Neuronal stem cell (in vitro differentiated cells): Measurements from ENCODE around the gene AGBL4.

Experiments
- DNase-seq: peaks from one replicate; pipeline ENCODE4 v3.0.0-alpha.2; 2013; ENCODE audit warnings: low spot score
- H2AFZ ChIP-seq: one replicate; pipeline ENCODE4 v1.6.1; 2013; ENCODE audit warnings: mild to moderate bottlenecking, low read length, inconsistent platforms
- H2AK5ac ChIP-seq: 2 replicates; pipeline ENCODE4 v1.6.1; 2013; ENCODE audit warnings: low read depth, mild to moderate bottlenecking, inconsistent platforms, low read length, moderate library complexity, mixed read lengths
- H2BK120ac ChIP-seq: 2 replicates; pipeline ENCODE4 v1.6.1; 2013; ENCODE audit warnings: low read depth, mild to moderate bottlenecking, inconsistent platforms, low read length, moderate library complexity, mixed read lengths
- H2BK12ac ChIP-seq: one replicate; pipeline ENCODE4 v1.6.1; 2013; ENCODE audit warnings: low read length, inconsistent platforms
- H2BK15ac ChIP-seq: 2 replicates; pipeline ENCODE4 v1.6.1; 2013; ENCODE audit warnings: mild to moderate bottlenecking, low read length, inconsistent platforms, mixed read lengths
- H2BK5ac ChIP-seq: one replicate; pipeline ENCODE4 v1.6.1; 2013; ENCODE audit warnings: inconsistent platforms, mild to moderate bottlenecking, low read length, moderate library complexity
- H3K14ac ChIP-seq: one replicate; pipeline ENCODE4 v1.6.1; 2013; ENCODE audit warnings: low read length, inconsistent platforms
- H3K18ac ChIP-seq: 2 replicates; pipeline ENCODE4 v1.6.1; 2013; ENCODE audit warnings: low read length, inconsistent platforms
- H3K23ac ChIP-seq: 2 replicates; pipeline ENCODE4 v1.6.1; 2013; ENCODE audit warnings: low read depth, mild to moderate bottlenecking, mixed read lengths, low read length, inconsistent platforms; ENCODE audit not compliant: poor library complexity
- H3K27ac ChIP-seq: replicated peaks from 3 replicates; pipeline ENCODE4 v1.5.1; 2013; ENCODE audit warnings: low read length, inconsistent platforms
- H3K27me3 ChIP-seq, 3 experiments: 2 replicates each; pipeline ENCODE4 v1.6.1; 2013; ENCODE audit warnings: low read length in 3 of 3, mild to moderate bottlenecking in 2 of 3, inconsistent platforms in 1 of 3, low read depth in 1 of 3, mixed read lengths in 1 of 3, moderate library complexity in 1 of 3; ENCODE audit not compliant: control insufficient read depth in 3 of 3, insufficient read depth in 3 of 3
- H3K36me3 ChIP-seq, 2 donors: replicated peaks in 1 of 2; 2 replicates each; pipeline ENCODE4 v1.6.1; 2013; ENCODE audit warnings: low read length in 2 of 2; ENCODE audit not compliant: control insufficient read depth in 2 of 2, insufficient read depth in 2 of 2
- H3K4ac ChIP-seq: 2 replicates; pipeline ENCODE4 v1.6.1; 2013; ENCODE audit warnings: inconsistent platforms, mild to moderate bottlenecking, low read length, moderate library complexity
- H3K4me1 ChIP-seq, 2 donors: 1 replicate in 1 of 2; 2 replicates in 1 of 2; pipeline ENCODE4 v1.6.1; 2013; ENCODE audit warnings: low read length in 2 of 2, low read depth in 1 of 2; ENCODE audit not compliant: control insufficient read depth in 2 of 2, insufficient read depth in 1 of 2
- H3K4me2 ChIP-seq: one replicate; pipeline ENCODE4 v1.6.1; 2013; ENCODE audit warnings: mild to moderate bottlenecking, low read length, inconsistent platforms; ENCODE audit not compliant: insufficient read depth, poor library complexity, severe bottlenecking
- H3K4me3 ChIP-seq, 2 donors: 2 replicates each; pipeline ENCODE4 v1.5.1; 2013; ENCODE audit warnings: low read length in 2 of 2, mild to moderate bottlenecking in 2 of 2, inconsistent platforms in 1 of 2, moderate library complexity in 1 of 2
- H3K79me1 ChIP-seq: one replicate; pipeline ENCODE4 v1.6.1; 2013; ENCODE audit warnings: low read depth, mild to moderate bottlenecking, inconsistent platforms, low read length, moderate library complexity
- H3K9ac ChIP-seq: one replicate; pipeline ENCODE4 v1.6.1; 2013; ENCODE audit warnings: mild to moderate bottlenecking, low read depth, low read length, inconsistent platforms; ENCODE audit not compliant: poor library complexity
- H3K9me3 ChIP-seq, 2 donors: replicated peaks in 1 of 2; 2 replicates each; pipeline versions ENCODE3 to v1.6.1; 2013; ENCODE audit warnings: low read length in 2 of 2, mild to moderate bottlenecking in 2 of 2, inconsistent platforms in 1 of 2, low read depth in 1 of 2, mixed read lengths in 1 of 2, moderate library complexity in 1 of 2; ENCODE audit not compliant: control insufficient read depth in 2 of 2, insufficient read depth in 1 of 2
- H4K8ac ChIP-seq: one replicate; pipeline ENCODE4 v1.6.1; 2013; ENCODE audit warnings: low read depth, mild to moderate bottlenecking, inconsistent platforms, low read length, moderate library complexity
- H4K91ac ChIP-seq: one replicate; pipeline ENCODE4 v1.6.1; 2013; ENCODE audit warnings: low read length, low read depth, mild to moderate bottlenecking, inconsistent platforms; ENCODE audit not compliant: poor library complexity
- WGBS, 2 donors: extraction: QIAGEN DNeasy Blood & Tissue Kit; methylation state at CpG; one replicate each; pipeline ENCODE4 v1.1.7; 2013; ENCODE audit warnings: missing lambda C conversion rate in 2 of 2, mixed read lengths in 1 of 2; ENCODE audit not compliant: insufficient read length in 2 of 2, insufficient replicate concordance in 1 of 2; ENCODE audit errors: extremely low coverage in 2 of 2; 5-methylcytosine and 5-hydroxymethylcytosine counted together

AGBL4 gene

GRCh38 chr1:48730164-48730910 lies 1293.4 kb downstream of the AGBL4 start:
- Histone ChIP-seq H2BK12ac (no peak overlapping the region), H3K9ac (no peak overlapping the region), H3K14ac (no peak overlapping the region), H4K91ac (no peak overlapping the region), H3K4me2 (no peak overlapping the region), H3K27ac (no peak overlapping the region), H3K79me1 (no peaks in the 10 kb centered on the region), H2BK15ac (no peak overlapping the region), H2BK5ac (no peak overlapping the region), H3K36me3 (peaks cover 28 to 86% of the 10 kb centered on the region in 2 donors), H2BK120ac (no peak overlapping the region), H2AFZ (no peak overlapping the region), H3K4me1 (peaks cover 0 to 3% of the 10 kb centered on the region in 2 donors), H3K9me3 (no peaks in the 10 kb centered on the region), H2AK5ac (no peak overlapping the region), H3K23ac (no peak overlapping the region), H3K4me3 (no peak overlapping the region), H4K8ac (no peak overlapping the region), H3K18ac (no peak overlapping the region), H3K27me3 (no peaks in the 10 kb centered on the region), H3K4ac (no peak overlapping the region)
- no CpG with 5 or more reads among the region's 10 CpGs for WGBS, 2 donors
- DNase-seq, result no peak

- H2AFZ ChIP-seq, result no peak overlapping the region
- H3K14ac ChIP-seq, result no peak overlapping the region
- H3K4ac ChIP-seq, result no peak overlapping the region
- no peaks in the 10 kb centered on the region for H3K79me1 ChIP-seq
- no peak overlapping the region for H4K91ac ChIP-seq
- no peaks in the 10 kb centered on the region for H3K9me3 ChIP-seq
- H3K27me3 ChIP-seq, result no peaks in the 10 kb centered on the region
- H2BK12ac ChIP-seq, result no peak overlapping the region
- WGBS, 2 donors, result no CpG with 5 or more reads among the region's 2 CpGs
- H3K4me1 ChIP-seq, result no peaks in the 10 kb centered on the region
- no peak overlapping the region for H2BK15ac ChIP-seq
- no peak for DNase-seq
- no peak overlapping the region for H3K4me2 ChIP-seq
- H2AK5ac ChIP-seq, result no peak overlapping the region
- H3K27ac ChIP-seq, result no peak overlapping the region
- H4K8ac ChIP-seq, result no peak overlapping the region
- H3K18ac ChIP-seq, result no peak overlapping the region
- H3K36me3 ChIP-seq, result peaks cover 16 to 69% of the 10 kb centered on the region in 2 donors
- H2BK5ac ChIP-seq, result no peak overlapping the region
- H3K4me3 ChIP-seq, result no peak overlapping the region
- no peak overlapping the region for H2BK120ac ChIP-seq
- no peak overlapping the region for H3K23ac ChIP-seq
- no peak overlapping the region for H3K9ac ChIP-seq
These were observed 1295.2 kb downstream of the AGBL4 start for GRCh38 chr1:48728584-48728983.

DNA sequence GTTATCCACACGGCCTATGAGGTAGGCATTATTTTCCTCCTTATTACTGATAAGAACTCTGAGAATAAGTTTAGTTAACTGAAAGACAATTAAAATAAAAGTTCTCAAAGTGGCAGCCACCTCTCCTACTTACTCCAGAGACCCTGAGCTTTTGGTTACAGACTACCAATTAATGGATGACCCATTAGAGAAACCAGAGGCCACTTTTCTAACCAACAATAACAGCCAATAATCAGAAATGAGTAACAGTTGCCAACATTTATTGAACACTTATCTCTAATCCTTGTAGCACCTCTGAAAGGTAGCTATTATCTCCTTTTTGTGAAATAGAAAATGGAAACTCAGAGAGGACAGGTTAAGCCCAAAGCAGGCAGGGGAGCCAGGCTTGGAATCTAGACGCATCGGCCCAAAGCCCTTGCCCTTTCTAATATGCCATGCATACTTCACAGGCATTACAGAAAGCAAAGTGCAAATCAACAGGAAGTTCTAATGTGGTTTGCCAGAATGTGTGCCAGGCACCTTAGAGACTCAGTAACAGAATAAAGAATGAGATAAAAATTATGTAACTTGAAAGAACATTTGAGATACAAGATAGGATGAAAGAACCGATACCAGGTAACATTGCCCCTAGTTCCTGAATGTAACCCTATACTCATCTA lies 1297.1 kb downstream of the AGBL4 start:
- no peak overlapping the region for H2BK15ac ChIP-seq
- no peak overlapping the region for H4K91ac ChIP-seq
- no peak overlapping the region for H3K9ac ChIP-seq
- no peak overlapping the region for H3K4me2 ChIP-seq
- H2AFZ ChIP-seq, result no peak overlapping the region
- H3K14ac ChIP-seq, result no peak overlapping the region
- H3K27ac ChIP-seq, result no peak overlapping the region
- H3K27me3 ChIP-seq, result no peaks in the 10 kb centered on the region
- no peak overlapping the region for H2AK5ac ChIP-seq
- H2BK120ac ChIP-seq, result no peak overlapping the region
- no peak overlapping the region for H4K8ac ChIP-seq
- H3K4me3 ChIP-seq, result no peak overlapping the region
- no peak overlapping the region for H2BK12ac ChIP-seq
- no peaks in the 10 kb centered on the region for H3K4me1 ChIP-seq
- no peak overlapping the region for H3K18ac ChIP-seq
- peaks cover 8 to 50% of the 10 kb centered on the region in 2 donors for H3K36me3 ChIP-seq
- H3K4ac ChIP-seq, result no peak overlapping the region
- no peaks in the 10 kb centered on the region for H3K79me1 ChIP-seq
- H3K9me3 ChIP-seq, result no peaks in the 10 kb centered on the region
- H3K23ac ChIP-seq, result no peak overlapping the region
- no peak overlapping the region for H2BK5ac ChIP-seq
- no CpG with 5 or more reads among the region's 4 CpGs for WGBS, 2 donors
- no peak for DNase-seq

DNA sequence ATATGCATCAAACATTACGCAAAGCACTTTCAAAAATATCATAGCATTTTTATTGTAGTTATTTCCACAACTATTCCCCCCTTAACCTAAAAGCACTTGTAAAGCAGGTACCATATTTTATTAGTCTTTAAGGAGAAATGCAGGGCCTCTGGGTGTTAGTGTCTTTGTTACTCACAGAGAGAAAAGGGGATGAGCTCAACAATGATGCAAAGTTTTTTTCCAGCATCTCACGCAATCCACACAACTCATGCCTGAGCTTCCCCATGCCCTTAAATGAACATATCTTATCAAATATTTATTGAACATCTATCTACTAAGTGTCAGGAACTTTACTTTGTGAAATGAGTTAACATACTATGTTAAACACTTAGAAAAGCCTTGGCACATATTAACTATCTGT lies 1297.6 kb downstream of the AGBL4 start:
- Histone ChIP-seq H2AFZ (no peak overlapping the region), H3K27ac (no peak overlapping the region), H3K18ac (no peak overlapping the region), H3K4me1 (no peaks in the 10 kb centered on the region), H4K91ac (no peak overlapping the region), H3K9me3 (no peaks in the 10 kb centered on the region), H3K14ac (no peak overlapping the region), H3K27me3 (no peaks in the 10 kb centered on the region), H3K23ac (no peak overlapping the region), H3K36me3 (peaks cover 6 to 44% of the 10 kb centered on the region in 2 donors), H2BK5ac (no peak overlapping the region), H3K79me1 (no peaks in the 10 kb centered on the region), H2BK15ac (no peak overlapping the region), H2BK120ac (no peak overlapping the region), H3K4ac (no peak overlapping the region), H2AK5ac (no peak overlapping the region), H4K8ac (no peak overlapping the region), H3K4me2 (no peak overlapping the region), H2BK12ac (no peak overlapping the region), H3K4me3 (no peak overlapping the region), H3K9ac (no peak overlapping the region)
- DNase-seq, result no peak
- WGBS, 2 donors, result no CpG with 5 or more reads among the region's 2 CpGs
